Activated gamma-delta T cell treated with anti-CD3 and anti-CD28 coated beads, Interleukin-2, amount 50 U/mL, for 16 hours (primary cell): ENCODE measurements around the gene LMOD3.

Experiments
- DNase-seq: peaks from one replicate; pipeline ENCODE4 v3.0.0-alpha.2; 2020; ENCODE audit warnings: low read depth

LMOD3 gene

DNA sequence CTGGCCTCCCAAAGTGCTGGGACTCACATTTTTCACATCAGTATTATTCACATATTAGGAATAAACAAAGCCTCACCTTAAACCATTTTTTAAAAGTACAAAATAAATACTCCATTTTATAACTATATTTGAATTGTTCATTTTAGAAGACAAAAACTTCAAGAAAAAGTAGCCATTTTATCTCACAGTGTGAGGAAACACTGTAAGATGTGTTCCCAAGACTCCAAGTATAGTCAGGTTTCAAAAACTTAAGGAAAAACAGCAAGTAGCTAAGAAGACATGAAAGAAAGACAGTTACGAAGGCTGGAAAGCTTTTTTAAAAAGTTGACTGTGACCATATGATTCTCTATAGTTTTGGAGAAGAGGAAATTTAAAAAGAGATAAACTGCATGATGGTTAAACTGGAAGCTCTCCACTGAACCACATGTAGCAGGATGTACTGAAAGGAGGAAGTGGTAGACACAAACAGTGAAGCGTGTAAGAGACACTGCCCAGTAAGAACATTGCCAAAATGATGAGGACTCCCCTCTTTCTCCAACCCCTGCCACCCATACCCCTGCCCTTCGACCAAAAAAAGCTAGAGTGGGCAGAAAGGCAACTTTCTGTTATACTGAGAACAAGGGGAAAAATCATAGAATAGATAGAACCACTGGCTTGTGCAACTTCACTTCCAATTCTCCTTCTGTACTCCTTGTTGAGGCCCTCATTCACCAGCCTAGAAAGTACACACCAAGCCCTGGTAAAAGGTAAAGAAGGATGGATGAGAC, 64.0 kb downstream of the LMOD3 start:
- DNase-seq = no peak
